ENCODE measurements around the gene NNAT.

DNA sequence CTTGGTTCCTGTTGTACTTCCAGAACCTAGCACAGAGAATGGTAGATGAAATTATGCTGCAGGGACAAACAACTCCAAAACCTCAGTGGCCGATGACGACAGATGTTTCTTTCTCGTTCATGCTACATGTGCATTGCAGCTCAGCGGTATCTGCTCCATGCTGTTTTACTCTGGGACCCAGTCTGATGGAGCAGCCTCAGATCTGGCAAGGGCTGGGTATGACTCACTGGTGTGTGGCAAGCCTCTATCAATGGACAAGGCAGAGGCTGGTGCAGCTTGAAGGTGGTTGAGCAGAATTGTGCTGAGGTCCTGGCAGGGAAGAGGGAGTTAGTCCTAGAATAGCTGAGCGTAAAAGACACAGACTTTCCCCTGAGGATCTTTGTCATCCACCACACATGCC, 17.0 kb downstream of the NNAT start:
- no peak for TF ChIP-seq CTCF (IDR thresholded peaks at IDR 0.05; ENCODE audit: control extremely low read depth in 1 of 3, insufficient read depth in 1 of 3, low read depth in 1 of 3, low read length in 3 of 3)
- no peak for TF ChIP-seq CREB1 (IDR thresholded peaks at IDR 0.05)
- no peak for TF ChIP-seq SIN3A (conservative IDR thresholded peaks at IDR 0.05 in 1 of 2, IDR thresholded peaks at IDR 0.05 in 1 of 2; ENCODE audit: low read depth in 1 of 2, low read length in 2 of 2)
- TF ChIP-seq POLR2A (IDR thresholded peaks at IDR 0.05; ENCODE audit: control extremely low read depth in 1 of 2, low read depth in 2 of 2, low read length in 2 of 2): no peak
- TF ChIP-seq JUND (IDR thresholded peaks at IDR 0.05; ENCODE audit: low read length): no peak
- TF ChIP-seq EZH2 (IDR thresholded peaks at IDR 0.05; ENCODE audit: low read depth, low read length, severe bottlenecking): no peak
